GM19467 (cell line): ENCODE measurements around the gene FTH1.
"Not testable (repeated sequence)": the region's sequence is repeated elsewhere in the genome, so short reads cannot be mapped to it uniquely, and the experiment has no call there.

Experiments
- ATAC-seq: cut with Tn5 transposase; IDR thresholded peaks from one replicate; pipeline ENCODE4 v1.9.1; 2021; ENCODE audit warnings: mild to moderate bottlenecking, moderate library complexity; ENCODE audit not compliant: unreplicated experiment

The FTH1 gene

DNA sequence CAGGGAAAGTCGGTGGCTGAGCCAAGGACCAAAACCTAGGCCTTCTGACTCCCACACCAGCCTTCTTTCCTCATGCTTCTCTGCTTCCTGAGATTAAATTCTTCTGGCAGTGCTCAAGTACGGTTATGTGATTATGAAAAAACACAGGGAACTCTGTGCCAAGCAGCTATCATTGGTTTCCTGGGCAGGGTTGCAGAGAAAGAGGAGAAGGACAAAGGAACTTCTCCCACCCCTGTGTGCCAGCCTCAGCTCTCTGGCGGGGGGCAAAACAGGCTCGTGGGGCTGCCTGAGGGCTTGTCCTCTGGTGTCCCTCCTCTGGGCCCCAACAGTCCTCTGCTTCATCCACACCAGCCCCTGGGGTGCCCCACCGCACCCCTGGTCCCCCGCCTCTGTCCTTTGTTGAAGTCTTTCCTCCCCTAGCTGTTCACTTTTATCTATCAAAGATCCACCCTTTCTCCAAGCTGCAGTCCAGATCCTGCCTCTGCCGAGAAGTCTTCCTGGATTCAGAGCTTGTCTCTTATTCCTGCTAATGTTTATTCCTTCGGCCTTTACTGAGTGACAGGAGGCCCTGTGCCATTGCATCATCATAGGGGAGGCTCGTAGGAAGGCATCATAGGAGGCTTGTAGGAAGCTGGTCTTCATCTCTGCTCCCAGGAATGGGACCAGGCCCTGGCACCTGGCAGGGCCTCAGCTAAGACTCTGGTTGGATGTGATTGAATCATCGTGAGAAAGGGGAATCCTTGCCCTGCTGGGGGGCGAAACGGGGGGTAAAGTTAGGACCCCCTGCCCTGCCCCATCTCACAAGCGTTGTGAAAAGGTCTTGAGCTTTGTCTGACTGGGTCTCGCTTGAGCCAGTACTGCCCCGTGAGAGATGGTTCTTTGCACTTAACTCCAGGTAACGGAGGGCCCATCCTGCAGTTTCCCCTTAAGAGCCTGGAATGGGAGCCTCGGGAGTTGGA lies 11.5 kb upstream of the FTH1 start:
- ATAC-seq = no peak

DNA sequence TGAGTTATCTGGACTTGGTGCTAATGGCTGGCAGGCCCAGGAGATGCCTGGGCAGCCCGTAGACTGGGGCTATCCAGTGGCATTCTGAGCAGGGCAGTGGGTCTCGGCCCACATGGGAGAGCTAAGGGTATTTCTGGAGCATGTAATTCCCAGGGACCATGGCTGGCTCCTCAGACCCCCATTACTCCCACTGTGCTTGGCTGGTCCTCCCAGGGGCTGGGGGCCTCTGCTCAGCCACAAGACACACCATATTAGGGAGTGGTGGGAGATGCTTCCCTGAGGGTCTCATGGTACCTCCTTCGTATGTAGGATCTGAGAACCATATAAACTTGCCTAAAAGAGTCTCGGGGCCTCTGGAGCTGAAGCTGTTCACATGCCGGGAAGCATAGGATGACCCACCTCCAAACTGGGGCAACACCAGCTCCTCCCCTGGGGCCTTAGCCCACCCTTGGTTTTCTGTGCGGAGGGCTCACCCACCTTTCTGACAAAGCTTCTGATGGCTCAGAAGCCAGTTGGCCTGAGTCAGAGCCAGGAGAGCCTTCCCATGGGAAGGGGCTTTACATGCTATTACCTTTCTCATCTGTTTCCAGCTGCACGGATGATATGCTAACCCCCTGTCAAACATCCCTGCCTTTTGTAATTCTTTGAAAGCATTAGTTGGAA lies 9.5 kb upstream of the FTH1 start:
- ATAC-seq = no peak

DNA sequence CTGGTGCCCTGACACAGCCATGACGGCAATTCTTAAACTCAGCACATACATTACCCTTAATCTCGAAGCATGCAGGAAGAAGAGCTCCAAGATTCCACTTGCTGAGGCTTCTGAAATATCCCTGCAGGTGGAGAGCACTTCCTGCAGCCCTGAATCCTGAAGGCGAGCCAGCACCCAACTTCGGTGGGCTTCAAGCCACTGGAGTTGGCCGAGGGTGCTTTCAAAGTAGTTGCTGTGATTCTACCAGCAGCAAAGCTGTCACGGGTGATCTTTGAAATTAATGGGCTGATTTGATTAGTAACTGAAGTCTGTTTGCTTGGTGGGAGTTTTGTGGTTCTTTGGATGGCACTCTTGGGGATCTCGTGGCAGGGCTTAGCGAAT lies 9.0 kb upstream of the FTH1 start:
- no peak for ATAC-seq

DNA sequence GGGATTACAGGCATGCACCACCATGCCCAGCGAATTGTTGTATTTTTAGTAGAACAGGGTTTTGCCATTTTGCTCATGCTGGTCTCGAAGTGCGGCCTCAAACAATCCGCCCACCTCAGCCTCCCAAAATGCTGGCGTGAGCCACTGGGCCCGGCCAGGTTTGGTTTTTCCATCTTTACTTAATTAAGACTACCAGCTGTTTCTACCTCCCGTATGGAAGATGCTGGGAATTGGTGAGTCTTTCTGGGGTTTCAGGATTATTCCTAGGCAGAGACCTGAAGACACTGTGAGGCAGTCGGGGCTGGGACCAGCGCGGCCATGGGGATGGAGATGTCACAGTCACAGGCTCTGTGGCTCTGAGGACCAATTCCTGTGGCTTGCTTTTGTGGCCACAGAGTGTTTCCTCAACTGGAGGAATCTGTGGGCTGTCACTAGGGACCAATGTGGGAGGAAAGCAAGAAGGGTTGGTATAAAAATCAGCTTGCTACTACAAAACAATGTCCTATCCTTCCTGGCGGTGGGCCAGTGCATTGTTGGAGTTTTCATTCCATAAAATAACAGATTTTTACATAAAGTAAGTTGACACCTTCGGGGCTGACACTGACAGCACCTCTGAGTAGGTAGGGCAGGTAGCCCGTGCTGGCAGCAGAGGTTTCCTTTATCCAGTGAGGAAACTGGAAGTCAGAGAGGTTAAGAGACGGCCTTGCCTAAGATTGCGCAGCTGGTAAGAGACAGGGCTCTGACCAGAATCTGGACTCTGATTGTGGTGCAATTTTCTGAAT lies 8.4 kb upstream of the FTH1 start:
- no peak for ATAC-seq

DNA sequence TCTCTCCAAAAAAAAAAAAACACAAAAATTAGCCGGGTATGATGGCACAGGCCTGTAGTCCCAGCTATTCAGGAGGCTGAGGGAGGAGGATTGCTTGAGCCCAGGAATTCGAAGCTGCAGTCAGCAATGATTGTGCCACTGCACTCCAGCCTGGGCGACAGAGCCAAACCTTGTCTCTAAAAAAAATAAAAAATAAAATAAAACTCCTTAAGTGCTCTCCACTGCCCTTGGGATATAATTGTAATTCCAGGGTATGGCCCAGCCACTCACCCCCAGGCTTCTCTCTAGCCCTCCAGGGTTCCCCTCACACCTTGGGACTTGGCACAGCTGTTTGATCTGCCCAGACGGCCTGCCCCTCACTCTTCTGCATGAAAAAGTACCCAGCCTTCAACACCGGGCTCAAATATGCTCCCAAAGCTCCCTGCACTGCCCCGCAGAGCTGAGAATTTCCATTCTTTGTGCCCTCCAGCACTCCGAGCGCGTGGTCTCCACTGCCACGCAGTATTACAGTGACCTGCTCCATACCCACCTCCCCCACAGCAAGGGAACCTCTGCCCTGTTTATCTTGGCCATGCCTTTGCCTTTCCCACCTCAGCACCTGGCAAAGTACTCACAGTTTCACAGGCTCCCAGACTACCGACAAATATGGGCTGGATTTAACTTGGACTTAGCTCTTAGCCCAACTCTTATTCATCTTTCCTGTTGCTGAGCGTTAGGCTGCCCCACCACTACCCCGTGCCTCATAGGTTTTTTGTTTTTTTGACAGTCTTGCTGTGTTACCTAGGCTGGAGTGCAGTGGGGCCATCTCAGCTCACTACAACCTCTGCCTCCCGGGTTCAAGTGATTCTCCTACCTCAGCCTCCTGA lies 7.6 kb upstream of the FTH1 start:
- ATAC-seq = no peak

DNA sequence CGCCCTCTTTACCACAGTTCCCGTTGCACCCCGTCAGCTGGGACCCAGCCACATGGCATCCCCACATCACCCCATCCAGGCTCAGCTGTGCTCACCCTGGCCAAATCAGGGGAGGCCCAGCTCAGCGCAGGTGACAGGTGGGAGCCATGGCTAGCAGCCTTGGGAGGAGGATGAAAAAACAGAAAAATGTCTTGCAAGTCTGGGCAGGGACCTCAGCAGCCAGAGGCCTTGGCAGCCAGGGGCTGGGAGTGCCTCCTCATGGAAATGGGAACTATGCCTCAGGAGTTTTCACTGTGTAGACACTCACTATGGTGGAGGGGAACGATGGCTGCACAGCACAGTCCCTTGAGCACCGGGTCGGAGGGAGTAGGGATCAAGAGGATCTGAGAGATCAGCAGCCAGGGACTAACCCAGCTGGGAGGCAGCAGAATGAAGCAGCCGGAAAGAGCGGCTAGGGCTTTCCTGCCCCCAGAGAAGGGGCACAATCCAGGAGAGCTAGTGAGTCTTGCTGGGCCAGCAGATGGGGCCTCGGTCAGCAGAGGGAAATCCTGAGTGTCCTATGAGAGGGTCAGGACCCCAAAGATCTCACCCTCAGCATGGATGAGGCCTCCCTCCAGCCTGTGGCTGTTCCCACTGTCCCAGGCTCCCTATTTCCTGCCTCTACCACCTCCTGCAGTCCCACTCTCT lies 6.2 kb upstream of the FTH1 start:
- ATAC-seq = no peak

DNA sequence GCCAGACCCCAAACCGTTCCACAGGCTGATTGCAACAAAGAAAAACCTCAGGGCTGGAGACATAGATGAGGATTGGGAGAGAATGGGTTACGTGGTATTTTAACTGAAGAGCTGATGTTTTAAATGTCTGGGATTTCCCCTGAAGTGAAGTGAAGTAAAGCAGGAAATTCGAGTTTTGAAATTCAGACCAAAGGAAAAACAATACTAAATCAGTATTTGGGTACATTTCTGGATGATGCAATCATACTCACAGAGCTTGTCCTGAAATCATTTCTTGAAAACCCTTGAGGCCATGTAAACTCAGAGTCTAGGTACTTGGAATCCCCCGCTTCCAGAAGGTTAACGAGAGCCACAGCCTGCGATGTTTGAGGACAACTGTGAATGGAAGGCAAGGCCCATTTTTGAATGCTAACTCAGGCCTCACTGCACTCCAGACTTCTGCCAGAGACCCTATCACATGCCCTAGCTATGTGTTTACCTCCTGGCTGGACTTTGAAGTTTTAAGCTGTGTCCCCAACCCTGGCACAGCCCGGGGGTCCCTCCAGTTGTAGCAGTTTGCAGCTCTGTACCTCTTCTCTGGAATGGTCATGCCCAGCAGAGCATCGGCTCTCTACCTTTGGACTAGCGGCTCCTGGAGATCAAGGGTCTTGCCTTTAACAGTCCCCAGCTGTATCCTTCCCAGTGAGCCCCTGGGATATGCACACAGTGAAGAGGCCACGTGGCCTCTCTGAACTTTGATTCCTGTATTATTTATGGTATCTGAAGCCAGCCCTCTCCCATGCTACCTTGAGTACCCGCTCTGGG lies 5.4 kb upstream of the FTH1 start:
- ATAC-seq = no peak

DNA sequence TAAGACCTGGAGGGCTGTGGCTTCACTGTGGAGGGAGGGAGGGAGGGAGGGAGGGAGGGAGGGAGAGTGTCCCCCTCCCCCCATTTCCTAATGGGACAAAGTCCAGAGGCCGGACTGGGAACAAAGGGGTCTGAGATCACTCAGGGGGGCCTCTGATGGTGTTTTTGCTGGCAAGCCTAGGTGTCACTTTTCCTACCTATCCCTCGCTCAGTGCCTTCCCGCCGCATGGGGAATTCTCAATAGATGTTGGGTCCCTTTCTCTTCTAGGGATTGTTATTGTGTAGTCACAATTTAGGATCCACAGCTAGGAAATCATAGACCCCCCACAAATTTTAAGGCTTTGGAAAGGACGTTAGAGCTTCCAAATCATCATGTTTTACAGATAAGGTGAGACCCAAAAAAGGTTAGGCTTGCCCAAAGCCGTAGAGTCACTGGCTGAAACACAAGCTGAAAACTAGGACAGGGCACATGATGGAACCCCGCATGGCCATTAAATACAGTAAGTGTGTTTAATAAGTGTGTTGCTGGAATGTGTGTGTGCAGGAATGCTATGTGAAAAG lies 4.8 kb upstream of the FTH1 start:
- ATAC-seq = no peak

DNA sequence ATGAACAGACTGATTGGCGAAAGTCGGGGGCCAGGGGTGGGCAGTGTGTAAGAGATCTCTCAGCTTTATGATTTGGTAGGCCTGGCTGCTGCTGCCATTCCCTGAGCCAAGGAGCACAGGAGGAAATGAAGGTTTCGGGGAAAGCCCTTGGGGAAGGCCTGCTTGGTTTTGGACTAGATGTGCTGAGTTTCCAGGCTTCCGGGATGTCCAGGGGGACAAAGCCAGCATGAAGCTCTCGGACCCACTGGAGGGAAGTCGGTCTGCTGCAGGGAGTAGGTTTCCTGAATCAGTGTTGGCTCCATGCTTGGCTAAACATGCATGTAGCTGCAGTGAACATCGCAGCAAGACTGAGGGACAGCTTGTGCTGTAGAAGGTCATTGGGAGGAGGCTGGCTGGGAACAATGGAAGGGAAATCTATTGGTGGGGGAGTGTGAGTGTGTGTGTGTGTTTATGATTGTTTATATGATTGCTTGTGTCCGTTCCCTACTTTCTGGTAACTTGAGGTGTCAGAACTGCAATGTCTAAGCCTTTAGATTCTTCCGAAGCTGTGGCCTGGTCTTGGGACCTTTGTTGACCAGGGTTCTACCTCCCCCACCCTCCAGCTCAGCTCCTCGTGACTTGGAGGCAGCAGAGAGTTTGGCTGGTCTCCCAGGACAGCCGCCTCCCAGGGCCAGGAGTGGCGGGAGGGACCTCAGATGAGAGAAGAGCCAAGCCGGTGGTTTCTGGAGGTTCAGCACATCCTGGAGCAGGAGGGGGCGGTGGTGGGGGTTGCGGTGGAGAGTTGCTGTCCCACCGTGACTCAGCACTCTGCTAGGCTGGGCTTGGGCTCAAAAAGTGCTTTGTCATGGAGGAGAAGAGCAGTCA lies 4.0 kb upstream of the FTH1 start:
- no peak for ATAC-seq

DNA sequence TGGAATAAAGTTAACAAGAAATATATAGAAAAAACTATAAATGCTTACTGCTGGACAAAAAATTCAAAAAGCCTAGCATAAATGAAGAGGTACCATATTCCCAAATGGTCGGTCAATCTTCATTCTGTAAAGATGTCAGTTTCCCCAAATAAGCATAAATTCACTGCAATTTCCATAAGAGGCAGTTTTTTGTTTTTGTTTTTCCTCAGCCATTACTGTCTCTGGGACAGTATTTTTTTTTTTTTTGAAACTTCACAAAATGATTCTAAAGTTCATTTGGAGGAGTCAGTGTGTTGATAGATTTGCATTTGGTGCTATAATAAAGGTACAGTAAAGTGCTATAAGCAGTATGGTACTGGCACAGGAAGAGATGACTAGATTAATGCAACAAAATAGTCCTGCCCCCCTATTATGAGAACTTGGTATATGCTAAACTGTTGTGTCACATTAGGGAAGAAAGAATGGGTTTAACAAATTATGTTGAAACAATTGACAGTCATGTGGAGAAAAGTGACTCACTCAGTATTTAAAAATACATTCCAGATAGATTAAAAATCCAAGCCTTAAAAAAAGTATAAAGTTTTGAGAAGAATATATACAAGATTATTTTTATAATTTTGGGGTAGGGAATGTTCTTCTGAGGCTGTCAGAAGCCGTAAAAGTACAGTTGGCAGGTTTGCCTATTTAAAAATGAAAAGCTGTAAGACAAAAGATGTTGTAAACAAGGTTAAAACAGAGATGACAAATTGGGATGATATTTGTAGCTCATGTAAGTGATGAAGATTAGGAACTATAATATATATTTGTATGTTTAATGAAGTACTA lies 2.6 kb upstream of the FTH1 start:
- no peak for ATAC-seq

DNA sequence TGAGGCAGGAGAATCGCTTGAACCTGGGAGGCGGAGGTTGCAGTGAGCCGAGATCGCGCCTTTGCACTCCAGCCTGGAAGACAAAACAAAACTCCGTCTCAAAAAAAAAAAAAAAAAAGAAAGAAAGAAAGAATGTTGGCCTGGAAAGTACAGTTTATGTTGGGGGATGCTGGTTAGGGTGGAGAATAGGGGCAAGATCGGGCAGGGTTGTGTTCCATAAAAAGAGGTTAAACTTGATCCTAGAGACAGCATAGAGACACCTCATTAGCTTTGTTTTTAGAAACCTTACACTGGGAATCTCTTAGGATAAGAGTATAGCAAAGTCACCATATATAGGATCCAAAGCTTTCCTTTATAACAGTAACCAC lies 1.9 kb upstream of the FTH1 start:
- ATAC-seq = no peak

DNA sequence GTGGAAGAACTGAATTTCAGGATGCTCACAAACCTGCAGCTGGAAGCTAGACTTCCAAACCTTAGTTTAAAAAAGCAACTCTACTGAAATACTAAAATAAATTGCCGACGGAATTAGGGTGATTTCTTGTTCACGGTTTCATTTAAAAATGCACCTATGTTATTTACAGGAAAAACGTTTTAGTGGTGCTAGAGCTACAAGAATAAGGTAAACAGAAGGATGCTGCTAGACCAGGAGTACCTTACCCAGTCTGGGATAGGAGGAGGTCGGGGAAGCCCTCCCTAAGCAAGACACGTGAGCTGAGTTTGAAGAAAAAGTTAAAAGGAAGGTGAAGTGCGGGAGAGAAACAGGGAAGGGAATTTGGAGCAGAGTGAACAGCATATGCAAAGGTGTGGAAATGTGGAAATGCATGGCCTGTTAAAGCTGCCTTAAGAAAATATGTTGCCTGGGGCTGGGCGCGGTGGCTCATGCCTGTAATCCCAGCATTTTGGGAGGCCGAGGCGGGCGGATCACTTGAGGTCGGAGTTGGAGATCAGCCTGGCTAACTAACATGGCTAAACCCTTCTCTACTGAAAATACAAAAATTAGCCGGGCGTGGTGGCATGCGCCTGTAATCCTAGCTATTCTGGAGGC lies 1.4 kb upstream of the FTH1 start:
- no peak for ATAC-seq

DNA sequence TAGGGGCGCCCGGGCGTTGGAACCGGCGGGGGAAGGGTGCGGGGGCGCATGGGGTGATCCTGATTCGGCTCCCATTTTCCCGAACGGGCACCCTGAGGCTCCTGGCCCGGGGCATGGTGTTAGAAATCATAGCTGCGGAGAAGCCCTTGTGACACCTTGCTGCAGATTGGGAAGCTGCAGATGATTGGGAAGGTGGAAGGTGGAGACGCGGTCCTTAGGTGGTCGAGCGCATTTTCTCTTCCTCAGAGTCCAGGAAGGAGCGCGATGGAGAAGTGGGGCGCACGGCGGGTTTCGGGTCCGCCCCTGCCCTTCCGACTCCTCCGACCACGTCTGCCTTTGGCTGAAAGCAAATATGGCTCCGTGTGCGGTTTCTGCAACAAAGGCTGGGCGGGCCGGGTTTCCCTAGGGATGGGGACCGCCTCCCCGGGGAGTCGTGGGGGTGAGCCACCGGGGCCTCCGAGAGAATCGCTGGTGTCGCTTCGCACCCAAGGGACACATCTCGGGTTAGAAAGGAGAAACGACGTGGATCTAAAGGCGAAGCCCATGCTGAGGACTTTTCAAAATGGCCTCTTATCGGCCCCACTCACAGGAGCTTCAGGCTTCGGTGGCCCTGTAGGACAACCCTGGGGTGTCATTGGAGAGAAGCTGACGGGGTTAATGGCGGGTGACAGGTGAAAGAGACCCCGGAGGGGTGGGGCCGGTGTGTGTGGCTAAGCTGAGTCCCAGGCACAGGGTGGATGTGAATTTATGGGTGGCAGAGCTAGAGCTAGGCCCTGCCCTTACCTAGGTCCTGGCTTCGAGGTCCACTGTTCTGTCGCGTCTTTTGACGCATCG lies 707 bp upstream of the FTH1 start:
- no peak for ATAC-seq

DNA sequence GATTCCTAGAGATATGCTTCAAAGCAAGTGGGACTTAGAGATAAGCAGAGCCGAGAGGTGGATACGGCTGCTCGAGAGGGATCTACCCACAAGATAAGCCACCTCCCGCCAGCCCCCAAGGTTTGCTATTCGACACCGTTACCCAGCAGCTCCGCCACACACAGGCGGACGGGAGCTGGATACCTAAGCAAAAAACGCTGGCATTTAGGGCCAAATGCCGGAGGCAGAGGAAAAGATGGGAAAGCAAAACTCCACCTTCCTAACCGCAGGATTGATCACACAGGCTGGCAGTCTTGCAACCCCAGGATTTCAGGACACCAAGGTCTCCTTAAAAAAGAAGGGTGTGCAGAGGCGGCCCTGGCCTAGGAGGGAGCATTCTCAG lies 709 bp downstream of the FTH1 start:
- ATAC-seq = no peak

DNA sequence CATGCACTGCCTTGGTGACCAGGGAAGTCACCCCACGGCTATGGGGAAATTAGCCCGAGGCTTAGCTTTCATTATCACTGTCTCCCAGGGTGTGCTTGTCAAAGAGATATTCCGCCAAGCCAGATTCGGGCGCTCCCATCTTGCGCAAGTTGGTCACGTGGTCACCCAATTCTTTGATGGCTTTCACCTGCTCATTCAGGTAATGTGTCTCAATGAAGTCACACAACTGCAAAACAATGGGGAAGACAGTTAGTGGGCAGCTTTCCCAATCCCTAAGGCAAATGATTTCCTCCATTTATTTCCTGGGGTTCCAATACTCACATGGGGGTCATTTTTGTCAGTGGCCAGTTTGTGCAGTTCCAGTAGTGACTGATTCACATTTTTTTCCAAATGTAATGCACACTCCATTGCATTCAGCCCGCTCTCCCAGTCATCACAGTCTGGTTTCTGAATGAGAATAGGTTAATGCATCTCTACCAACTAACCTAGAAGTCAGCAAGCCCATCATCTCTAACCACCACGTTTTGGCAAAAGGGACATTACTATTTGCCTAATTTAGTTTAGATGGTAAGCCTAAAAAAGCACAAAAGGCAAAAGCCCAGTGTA lies 2.7 kb downstream of the FTH1 start:
- ATAC-seq = not testable (repeated sequence)
